HG03457 (cell line): ENCODE measurements around the gene ARHGAP45.

Experiments used
- ATAC-seq: cut with Tn5 transposase; IDR thresholded peaks from one replicate; pipeline ENCODE4 v1.9.1; 2021; ENCODE audit warnings: moderate number of reproducible peaks; ENCODE audit not compliant: unreplicated experiment

Gene ARHGAP45

GRCh38 chr19:1084024-1084868, 17.3 kb downstream of the ARHGAP45 start:
- ATAC-seq, result no peak

DNA sequence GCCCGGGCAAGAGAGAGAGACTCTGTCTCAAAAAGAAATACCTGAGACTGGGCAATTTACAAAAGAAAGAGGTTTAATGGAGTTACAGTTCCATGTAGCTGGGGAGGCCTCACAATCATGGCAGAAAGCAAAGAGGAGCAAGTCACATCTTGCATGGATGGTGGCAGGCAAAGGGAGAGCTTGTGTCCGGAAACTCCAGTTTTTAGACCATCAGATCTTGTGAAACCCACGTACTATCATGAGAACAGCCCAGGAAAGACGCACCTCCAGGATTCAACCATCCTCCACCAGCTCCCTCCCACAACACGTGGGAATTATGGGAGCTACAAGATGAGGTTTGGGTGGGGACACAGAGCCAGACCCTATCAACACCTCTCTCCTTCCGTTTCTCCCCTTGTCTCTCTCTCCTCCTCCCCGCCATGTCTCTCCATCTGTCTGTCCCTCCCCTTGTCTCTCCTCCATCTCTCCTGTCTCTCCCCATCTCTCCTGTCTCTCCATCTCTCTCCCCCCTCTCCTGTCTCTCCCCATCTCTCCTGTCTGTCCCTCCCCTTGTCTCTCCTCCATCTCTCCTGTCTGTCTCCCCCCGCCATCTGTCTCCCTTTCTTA, 18.2 kb downstream of the ARHGAP45 start:
- ATAC-seq, result no peak

GRCh38 chr19:1085676-1086442, 18.9 kb downstream of the ARHGAP45 start:
- no peak for ATAC-seq

- ATAC-seq, result no peak
These were observed 19.6 kb downstream of the ARHGAP45 start for GRCh38 chr19:1086613-1087012.

DNA sequence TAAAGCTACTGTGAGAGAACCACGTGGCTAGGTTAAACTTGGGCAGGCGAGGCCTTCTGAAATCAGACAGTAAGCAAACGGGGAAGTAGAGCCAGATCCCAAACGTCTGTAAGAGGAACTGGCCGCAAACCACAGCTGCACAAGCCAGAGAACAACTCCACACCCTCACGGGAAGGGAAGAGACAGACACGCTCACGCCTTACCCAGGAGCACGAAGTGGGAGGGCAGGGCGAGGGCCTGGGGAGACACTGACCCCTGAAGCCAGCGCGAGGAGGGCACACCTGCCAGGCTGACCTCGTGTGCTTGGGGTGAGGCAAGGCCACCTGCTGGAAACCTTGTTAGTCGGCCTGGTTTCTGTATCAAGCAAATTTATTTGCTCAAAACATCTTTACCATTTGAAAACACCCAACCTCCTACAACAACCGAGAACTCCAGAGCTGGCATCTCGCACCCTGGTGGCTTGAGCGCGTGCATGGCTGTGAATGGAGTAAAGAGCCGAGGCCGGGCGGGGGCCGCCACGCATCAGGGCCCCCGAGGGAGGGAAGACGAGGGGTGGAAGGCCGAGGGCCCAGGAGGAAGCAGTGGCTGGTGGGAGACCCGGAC, 20.9 kb downstream of the ARHGAP45 start:
- no peak for ATAC-seq

- ATAC-seq, result no peak
These were observed 21.5 kb downstream of the ARHGAP45 start for GRCh38 chr19:1088416-1089010.

- ATAC-seq, result no peak
These were observed 22.3 kb downstream of the ARHGAP45 start for GRCh38 chr19:1089126-1089771.

GRCh38 chr19:1089891-1090290, 22.9 kb downstream of the ARHGAP45 start:
- ATAC-seq, result no peak

DNA sequence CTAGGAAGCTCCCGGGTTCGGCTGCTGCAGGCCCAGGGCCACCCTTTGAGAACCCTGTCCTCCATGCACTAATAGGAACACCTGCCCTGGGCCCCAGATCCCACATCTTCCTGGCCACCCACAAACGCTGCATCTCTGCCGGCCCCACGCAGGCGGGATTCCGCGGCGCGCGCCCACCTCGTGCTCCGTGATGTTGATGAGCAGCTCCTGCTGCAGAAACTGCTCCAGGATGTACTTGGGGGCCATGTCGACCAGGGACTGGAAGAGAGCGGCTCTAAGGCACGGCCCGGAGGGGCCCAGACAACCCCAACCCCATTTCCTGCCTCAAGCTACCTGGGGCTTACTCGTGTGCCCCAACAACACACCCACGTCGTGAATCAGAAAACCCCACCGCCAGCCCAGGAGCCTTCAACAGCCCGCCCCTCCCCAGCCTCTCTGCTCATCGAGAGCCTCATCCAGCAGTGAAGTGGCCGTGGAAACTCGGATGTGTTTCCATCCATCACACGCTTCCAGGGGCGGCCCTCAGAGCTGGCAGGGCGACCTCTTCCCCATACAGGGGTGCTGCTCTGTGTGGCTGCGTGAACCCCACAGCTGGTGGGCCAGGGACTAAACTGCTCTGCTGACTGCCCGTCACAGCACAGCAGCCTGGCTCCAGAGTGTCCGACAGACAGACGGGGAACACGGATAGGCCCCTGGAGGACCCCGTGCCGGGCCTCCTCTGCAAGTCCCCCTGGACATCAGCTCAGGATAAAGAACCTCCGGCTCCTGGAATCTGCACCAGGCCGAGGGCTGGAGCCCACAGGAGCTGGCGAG, 24.0 kb downstream of the ARHGAP45 start:
- no peak for ATAC-seq

- ATAC-seq, result no peak
These were observed 24.7 kb downstream of the ARHGAP45 start for GRCh38 chr19:1091544-1092175.

DNA sequence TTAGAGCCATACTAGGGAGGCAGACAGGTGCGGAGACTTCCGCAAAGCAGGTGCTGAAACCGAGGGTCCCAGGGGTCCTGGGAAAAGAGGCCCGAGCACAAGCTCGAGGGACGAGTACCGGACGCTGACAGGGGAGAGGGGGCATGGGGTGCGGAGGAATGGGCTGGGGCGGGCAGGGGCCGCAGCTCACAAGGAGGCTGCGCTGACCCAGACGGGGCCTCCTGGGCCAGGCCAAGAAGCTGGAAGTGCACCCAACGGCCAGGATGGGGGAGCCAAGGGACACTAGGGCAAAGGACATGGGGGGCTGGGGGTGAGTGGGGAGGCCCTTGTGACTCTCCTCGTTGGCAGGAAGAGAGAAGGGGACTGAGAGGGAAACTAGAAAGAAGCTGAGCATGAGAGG, 26.4 kb downstream of the ARHGAP45 start:
- ATAC-seq, result no peak

DNA sequence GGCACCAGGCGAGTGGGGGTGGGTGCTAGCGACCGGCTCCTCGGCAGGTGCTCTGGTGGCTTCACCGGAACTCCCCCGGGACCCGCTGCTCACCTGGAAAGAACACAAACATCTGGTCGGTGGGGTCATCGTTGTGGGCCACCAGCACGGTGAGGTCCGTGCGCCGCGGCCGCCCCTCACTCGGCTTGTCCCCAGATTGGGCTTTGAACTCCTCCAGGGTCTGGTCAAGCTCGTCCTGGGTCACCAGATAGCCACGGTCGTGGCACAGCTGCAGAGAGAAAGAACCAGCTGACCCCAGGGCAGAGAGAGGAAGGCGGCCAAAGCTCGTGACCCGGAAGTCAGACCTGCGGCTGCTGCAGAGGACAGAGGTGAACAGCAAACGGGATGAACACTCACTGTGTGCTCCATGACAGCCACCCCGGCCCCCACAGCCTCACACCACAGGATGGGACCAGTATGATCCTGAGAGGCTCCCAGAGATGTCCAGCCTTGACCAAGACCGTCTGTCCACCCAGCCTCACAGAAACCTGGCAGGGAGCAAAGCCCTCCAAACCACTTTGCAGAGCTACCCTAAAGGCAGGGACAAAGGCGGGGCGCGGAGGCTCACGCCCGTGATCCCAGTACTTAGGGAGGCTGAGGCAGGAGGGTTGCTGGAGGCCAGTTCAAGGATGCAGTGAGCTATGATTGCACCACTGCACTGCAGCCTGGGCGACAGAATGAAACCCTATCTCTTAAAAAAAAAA, 27.0 kb downstream of the ARHGAP45 start:
- ATAC-seq, result no peak

DNA sequence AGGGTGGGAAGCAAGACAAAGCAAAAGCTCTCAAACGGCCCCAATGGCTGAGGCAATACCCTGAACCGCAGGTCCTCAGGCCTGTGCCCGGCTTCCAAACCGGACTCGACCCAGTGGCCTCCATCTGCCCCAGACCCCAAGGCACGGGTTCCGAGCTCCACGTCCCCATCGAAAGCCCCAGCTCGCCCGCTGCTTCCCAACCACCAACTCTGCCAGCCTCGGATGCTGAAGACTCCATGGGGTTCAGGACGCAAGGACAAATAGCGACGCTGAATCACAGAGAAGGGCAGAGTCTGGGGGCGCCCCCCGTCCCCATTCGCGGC, 27.6 kb downstream of the ARHGAP45 start:
- no peak for ATAC-seq

DNA sequence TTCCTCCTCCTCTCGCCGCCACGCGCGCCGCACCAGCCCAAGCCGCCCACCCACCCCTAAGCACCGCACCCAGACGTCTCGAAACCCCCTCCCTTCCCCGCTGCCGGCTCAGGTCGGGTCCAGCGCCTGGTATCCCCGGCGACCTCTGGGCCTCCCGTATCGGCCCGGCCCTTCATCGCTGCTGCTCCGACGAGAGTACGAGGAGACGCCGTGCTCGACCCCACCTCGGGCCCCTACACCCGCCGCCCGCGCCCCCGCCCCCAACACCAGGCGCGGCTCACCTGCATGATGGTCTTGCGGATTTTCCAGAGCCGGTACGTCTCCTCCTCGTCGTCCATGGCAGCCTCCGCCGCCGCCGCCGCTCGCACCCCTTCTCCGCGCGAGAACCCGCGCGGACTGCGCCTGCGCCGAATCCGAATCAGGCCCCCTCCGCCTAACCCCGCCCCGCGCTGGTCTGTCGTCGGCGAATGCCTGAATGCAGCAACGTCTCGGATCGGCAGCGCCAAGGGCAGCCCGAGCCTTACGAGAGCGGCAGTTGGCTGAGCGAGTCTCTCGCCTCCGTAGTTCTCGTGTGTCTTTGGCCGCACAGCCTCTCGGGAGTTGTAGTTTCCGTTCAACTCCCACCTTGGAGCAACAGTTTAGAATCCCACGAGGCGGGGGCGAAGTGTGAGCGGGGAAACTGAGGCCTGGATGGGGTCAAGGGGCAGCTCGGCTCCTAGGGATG, 28.2 kb downstream of the ARHGAP45 start, which contains the start of gene POLR2E:
TSS of gene POLR2E (minus strand) at position 398 of the 724 bp plus-strand sequence. CDS start at position 338, 60 bp downstream.
- peak; percentile 66 for ATAC-seq

DNA sequence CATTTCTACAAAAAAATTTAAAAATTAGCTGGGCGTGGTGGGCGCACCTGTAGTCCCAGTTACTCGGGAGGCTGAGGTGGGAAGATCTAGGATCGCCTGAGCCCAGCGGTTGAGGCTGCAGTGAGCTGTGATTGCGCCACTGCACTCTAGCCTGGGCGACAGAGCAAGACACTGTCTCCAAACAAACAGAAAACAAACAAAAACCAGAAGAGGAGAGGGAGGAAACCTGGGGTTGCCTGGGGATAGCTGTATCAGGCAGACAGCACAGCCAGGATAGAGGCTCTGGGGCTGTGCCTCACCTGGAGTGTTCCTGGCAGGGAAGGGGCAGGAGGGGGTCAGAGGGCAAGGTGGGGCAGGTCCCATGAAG, 30.8 kb downstream of the ARHGAP45 start:
- ATAC-seq, result no peak

DNA sequence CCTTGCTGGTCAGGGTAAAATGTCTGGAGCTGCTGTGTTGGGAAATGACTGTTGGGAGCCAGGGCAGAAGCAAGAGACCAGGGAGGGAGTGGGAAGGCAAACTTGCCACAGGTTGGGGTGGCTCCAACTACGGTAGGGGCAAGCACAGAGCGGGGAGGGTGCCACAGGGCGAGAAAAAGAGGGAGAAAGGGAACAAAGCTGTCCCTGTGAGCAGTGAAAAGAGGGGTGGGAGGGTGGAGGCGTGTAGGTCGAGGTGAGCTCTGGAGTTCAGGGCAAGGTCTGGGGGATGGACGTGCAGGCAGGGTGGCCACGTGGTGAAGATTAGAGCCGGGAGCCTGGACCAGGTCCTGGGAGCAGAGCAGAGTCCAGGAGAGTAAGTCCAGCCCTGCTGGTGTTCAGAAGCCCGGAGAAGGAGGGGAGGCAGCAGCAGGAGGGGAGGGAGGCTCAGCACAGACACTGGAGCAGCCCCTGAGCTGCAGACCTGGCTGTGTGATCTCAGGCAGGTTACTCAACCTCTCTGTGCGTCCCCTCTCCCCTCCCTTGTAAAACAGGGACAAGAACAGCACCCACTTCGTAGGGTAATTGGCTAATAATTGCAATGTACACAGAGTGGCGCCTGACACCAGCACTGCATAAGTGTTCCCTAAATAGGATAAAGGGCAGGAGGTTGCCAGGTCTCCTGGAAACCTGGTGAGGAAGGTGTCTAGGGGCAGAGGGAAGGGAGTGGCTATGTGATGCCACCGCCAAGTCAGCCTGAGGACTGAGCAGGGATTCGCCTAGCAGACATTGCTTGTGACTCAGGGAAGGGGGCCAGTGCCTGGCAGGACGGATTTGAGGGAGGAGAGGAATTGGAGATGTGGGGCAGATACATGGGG, 31.4 kb downstream of the ARHGAP45 start:
- no peak for ATAC-seq

DNA sequence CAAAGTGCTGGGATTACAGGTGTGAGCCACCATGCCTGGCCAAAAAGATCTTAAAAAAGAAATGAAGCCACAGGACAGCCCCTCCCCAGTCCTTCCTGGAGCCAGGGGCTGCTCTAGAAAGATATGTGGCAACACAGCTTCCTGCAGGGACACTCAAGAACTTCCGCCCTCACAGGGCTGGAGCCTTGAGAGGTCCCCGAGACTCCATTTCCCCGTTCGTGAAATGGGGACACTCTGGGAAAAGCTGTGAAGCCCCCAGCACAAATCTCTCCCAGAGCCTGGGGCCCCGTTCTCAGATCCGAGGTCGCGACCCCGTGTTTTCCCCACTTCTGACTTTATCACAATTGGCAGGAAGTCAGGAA, 34.4 kb downstream of the ARHGAP45 start:
- ATAC-seq, result no peak
